H1 (cell line): ENCODE measurements around the gene NPM1.

ENCODE experiments used
- BCL11A ChIP-seq, 2 experiments: IDR thresholded peaks; one replicate each; pipeline ENCODE4 v1.6.1; 2011; ENCODE audit warnings: low read depth in 2 of 2, low read length in 2 of 2, mild to moderate bottlenecking in 2 of 2
- CEBPB ChIP-seq: IDR thresholded peaks from 2 replicates; pipeline ENCODE4 v1.6.1; 2012; ENCODE audit warnings: low read depth, low read length
- EP300 ChIP-seq, 2 experiments: IDR thresholded peaks; 1 replicate in 1 of 2; 2 replicates in 1 of 2; pipeline ENCODE4 v1.6.1; 2011 to 2012; ENCODE audit warnings: low read depth in 2 of 2, low read length in 2 of 2, mild to moderate bottlenecking in 2 of 2, borderline replicate concordance in 1 of 2, inconsistent platforms in 1 of 2, moderate library complexity in 1 of 2
- EZH2 ChIP-seq: fragments of 200-600 bp; sonication (generic); IDR thresholded peaks from 2 replicates; pipeline ENCODE4 v1.7.1; 2012; ENCODE audit warnings: low read depth, mild to moderate bottlenecking, moderate library complexity, low read length, inconsistent platforms; ENCODE audit not compliant: severe bottlenecking
- GABPA ChIP-seq: IDR thresholded peaks from 2 replicates; pipeline ENCODE4 v1.6.1; 2011; ENCODE audit warnings: mild to moderate bottlenecking, low read length, moderate library complexity, borderline replicate concordance; ENCODE audit not compliant: insufficient read depth
- POLR2A ChIP-seq, 2 experiments: IDR thresholded peaks; 1 replicate in 1 of 2; 2 replicates in 1 of 2; pipeline ENCODE4 v1.6.1; 2011; ENCODE audit warnings: low read depth in 2 of 2, low read length in 2 of 2, mild to moderate bottlenecking in 2 of 2; ENCODE audit errors: control extremely low read depth in 1 of 2
- RAD21 ChIP-seq, 2 experiments: IDR thresholded peaks in 1 of 2; conservative IDR thresholded peaks in 1 of 2; 2 replicates each; pipeline ENCODE4 v1.6.1; 2011; ENCODE audit warnings: low read depth in 2 of 2, low read length in 2 of 2, improper control_type of control experiment in 1 of 2, inconsistent platforms in 1 of 2, mild to moderate bottlenecking in 1 of 2, moderate library complexity in 1 of 2
- SIN3A ChIP-seq, 2 experiments: IDR thresholded peaks in 1 of 2; conservative IDR thresholded peaks in 1 of 2; 2 replicates each; pipeline ENCODE4 v1.6.1; 2011 to 2012; ENCODE audit warnings: low read length in 2 of 2, improper control_type of control experiment in 1 of 2, low read depth in 1 of 2, mild to moderate bottlenecking in 1 of 2
- TCF12 ChIP-seq: IDR thresholded peaks from 2 replicates; pipeline ENCODE4 v1.6.1; 2011; ENCODE audit warnings: low read depth, mild to moderate bottlenecking, low read length
- TEAD4 ChIP-seq: IDR thresholded peaks from 2 replicates; pipeline ENCODE4 v1.6.1; 2012; ENCODE audit warnings: low read depth, low read length, inconsistent platforms, mixed read lengths
- YY1 ChIP-seq: IDR thresholded peaks from 2 replicates; pipeline ENCODE4 v1.6.1; 2011; ENCODE audit warnings: low read depth, mild to moderate bottlenecking, low read length
- TF ChIP-seq, protein P1 (sequence below): IDR thresholded peaks from 2 replicates; pipeline ENCODE4 v1.6.1; 2012; ENCODE audit warnings: low read length, inconsistent platforms
- TF ChIP-seq, protein P2 (sequence below), 3 experiments: IDR thresholded peaks; 1 replicate in 2 of 3; 2 replicates in 1 of 3; pipeline versions ENCODE4 v1.5.1 to v1.6.1; 2011; ENCODE audit warnings: low read length in 3 of 3, mild to moderate bottlenecking in 3 of 3, inconsistent platforms in 2 of 3, low read depth in 1 of 3, moderate library complexity in 1 of 3; ENCODE audit not compliant: insufficient read depth in 1 of 3; ENCODE audit errors: control extremely low read depth in 1 of 3

DNA sequence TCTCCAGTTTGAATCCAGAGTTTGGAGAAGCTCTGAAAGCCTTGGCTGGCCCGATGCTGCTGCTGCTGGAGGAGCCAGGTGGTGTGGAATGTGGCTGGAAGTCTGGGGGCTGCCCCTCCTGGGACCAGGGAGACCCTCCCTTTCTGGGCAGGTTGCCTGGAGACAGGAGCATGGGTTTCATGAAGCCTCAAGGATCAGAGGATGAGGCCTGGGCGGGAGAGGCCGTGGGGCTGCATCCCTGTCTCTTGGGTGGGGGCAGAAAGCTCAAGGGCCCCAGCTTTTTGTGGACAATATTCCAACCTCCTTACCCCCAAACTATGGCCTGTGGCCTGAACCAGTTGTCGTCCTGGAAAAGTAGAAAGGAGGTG lies 41.9 kb downstream of the NPM1 start:
- TF ChIP-seq TEAD4, result no peak
- TF ChIP-seq, protein P1, sequence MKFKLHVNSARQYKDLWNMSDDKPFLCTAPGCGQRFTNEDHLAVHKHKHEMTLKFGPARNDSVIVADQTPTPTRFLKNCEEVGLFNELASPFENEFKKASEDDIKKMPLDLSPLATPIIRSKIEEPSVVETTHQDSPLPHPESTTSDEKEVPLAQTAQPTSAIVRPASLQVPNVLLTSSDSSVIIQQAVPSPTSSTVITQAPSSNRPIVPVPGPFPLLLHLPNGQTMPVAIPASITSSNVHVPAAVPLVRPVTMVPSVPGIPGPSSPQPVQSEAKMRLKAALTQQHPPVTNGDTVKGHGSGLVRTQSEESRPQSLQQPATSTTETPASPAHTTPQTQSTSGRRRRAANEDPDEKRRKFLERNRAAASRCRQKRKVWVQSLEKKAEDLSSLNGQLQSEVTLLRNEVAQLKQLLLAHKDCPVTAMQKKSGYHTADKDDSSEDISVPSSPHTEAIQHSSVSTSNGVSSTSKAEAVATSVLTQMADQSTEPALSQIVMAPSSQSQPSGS, result no peak
- no peak for TF ChIP-seq YY1
- TF ChIP-seq EZH2, result no peak
- TF ChIP-seq CEBPB, result no peak
- TF ChIP-seq SIN3A (conservative IDR thresholded peaks at IDR 0.05 in 1 of 2, IDR thresholded peaks at IDR 0.05 in 1 of 2; ENCODE audit: low read depth in 1 of 2, low read length in 2 of 2), result no peak
- no peak for TF ChIP-seq BCL11A (IDR thresholded peaks at IDR 0.05; ENCODE audit: low read depth in 2 of 2, low read length in 2 of 2)
- TF ChIP-seq EP300 (IDR thresholded peaks at IDR 0.05; ENCODE audit: borderline replicate concordance in 1 of 2, low read depth in 2 of 2, low read length in 2 of 2), result no peak
- TF ChIP-seq, protein P2, sequence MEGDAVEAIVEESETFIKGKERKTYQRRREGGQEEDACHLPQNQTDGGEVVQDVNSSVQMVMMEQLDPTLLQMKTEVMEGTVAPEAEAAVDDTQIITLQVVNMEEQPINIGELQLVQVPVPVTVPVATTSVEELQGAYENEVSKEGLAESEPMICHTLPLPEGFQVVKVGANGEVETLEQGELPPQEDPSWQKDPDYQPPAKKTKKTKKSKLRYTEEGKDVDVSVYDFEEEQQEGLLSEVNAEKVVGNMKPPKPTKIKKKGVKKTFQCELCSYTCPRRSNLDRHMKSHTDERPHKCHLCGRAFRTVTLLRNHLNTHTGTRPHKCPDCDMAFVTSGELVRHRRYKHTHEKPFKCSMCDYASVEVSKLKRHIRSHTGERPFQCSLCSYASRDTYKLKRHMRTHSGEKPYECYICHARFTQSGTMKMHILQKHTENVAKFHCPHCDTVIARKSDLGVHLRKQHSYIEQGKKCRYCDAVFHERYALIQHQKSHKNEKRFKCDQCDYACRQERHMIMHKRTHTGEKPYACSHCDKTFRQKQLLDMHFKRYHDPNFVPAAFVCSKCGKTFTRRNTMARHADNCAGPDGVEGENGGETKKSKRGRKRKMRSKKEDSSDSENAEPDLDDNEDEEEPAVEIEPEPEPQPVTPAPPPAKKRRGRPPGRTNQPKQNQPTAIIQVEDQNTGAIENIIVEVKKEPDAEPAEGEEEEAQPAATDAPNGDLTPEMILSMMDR (IDR thresholded peaks at IDR 0.05; ENCODE audit: control extremely low read depth in 1 of 3, insufficient read depth in 1 of 3, low read depth in 1 of 3, low read length in 3 of 3), result no peak
- no peak for TF ChIP-seq RAD21 (IDR thresholded peaks at IDR 0.05 in 1 of 2, conservative IDR thresholded peaks at IDR 0.05 in 1 of 2; ENCODE audit: low read depth in 2 of 2, low read length in 2 of 2)
- no peak for TF ChIP-seq POLR2A (IDR thresholded peaks at IDR 0.05; ENCODE audit: control extremely low read depth in 1 of 2, low read depth in 2 of 2, low read length in 2 of 2)
- TF ChIP-seq TCF12, result no peak
- TF ChIP-seq GABPA, result no peak
